ENCODE data around the gene SLC8A1. TPM values are rescaled to one million over a fixed set of nuclear protein-coding genes. Genes with fewer than 3 reads are reported as not detected.

Gene SLC8A1
- total and polyA plus RNA-seq, 7 experiments from 2014 or later = 0.95 to 22.8 (median 1.5) TPM; not detected in 2

- ChIA-PET POLR2A (no interaction called here), CTCF (no interaction called here)
- intact Hi-C loops (cut with micrococcal nuclease) = no loop called here
- Mint-ChIP-seq H3K27ac (no peak overlapping the region), H3K27me3 (no peaks in the 10 kb centered on the region), H3K9me3 (peaks cover 0 to 12% (median 3%) of the 10 kb centered on the region in 11 donors), H3K36me3 (no peaks in the 10 kb centered on the region), H3K4me1 (no peaks in the 10 kb centered on the region), H3K4me3 (no peak overlapping the region)
- no peaks in the 10 kb centered on the region for H3K9me3 ChIP-seq (ENCODE audit: control insufficient read depth in 2 of 3, low read length in 3 of 3)
- H3K27me3 ChIP-seq (ENCODE audit: control insufficient read depth in 2 of 2, insufficient read depth in 2 of 2, low read length in 2 of 2) = no peaks in the 10 kb centered on the region
- no peak overlapping the region for H3K4me3 ChIP-seq (ENCODE audit: low read length)
- no peaks in the 10 kb centered on the region for H3K36me3 ChIP-seq (ENCODE audit: control insufficient read depth in 2 of 3, insufficient read depth in 3 of 3, low read length in 3 of 3)
- no peaks in the 10 kb centered on the region for H3K4me1 ChIP-seq (ENCODE audit: control insufficient read depth in 2 of 2, insufficient read depth in 2 of 2, low read length in 2 of 2)
- no peak for ATAC-seq
- DNase-seq = no peak
- H3K27ac ChIP-seq (ENCODE audit: low read depth, low read length) = no peak overlapping the region
Observed at GRCh38 chr2:40316620-40317019, 135.3 kb downstream of the SLC8A1 start.

- Mint-ChIP-seq H3K27me3 (no peaks in the 10 kb centered on the region), H3K36me3 (no peaks in the 10 kb centered on the region), H3K4me1 (no peaks in the 10 kb centered on the region), H3K9me3 (peaks cover 0 to 12% (median 3%) of the 10 kb centered on the region in 11 donors), H3K4me3 (no peak overlapping the region), H3K27ac (no peak overlapping the region)
- H3K27ac ChIP-seq (ENCODE audit: low read depth, low read length) = no peak overlapping the region
- DNase-seq = no peak
- intact Hi-C loops (cut with micrococcal nuclease) = no loop called here
- no peaks in the 10 kb centered on the region for H3K36me3 ChIP-seq (ENCODE audit: control insufficient read depth in 2 of 3, insufficient read depth in 3 of 3, low read length in 3 of 3)
- no peaks in the 10 kb centered on the region for H3K9me3 ChIP-seq (ENCODE audit: control insufficient read depth in 2 of 3, low read length in 3 of 3)
- no peaks in the 10 kb centered on the region for H3K27me3 ChIP-seq (ENCODE audit: control insufficient read depth in 2 of 2, insufficient read depth in 2 of 2, low read length in 2 of 2)
- POLR2A ChIA-PET = no interaction called here
- ATAC-seq = no peak
- H3K4me1 ChIP-seq (ENCODE audit: control insufficient read depth in 2 of 2, insufficient read depth in 2 of 2, low read length in 2 of 2) = no peaks in the 10 kb centered on the region
- H3K4me3 ChIP-seq (ENCODE audit: low read length) = no peak overlapping the region
- CTCF ChIA-PET = no interaction called here
Observed at GRCh38 chr2:40315683-40316082, 136.2 kb downstream of the SLC8A1 start.

GRCh38 chr2:40311026-40311425 is 140.9 kb downstream of the SLC8A1 start:
- no peaks in the 10 kb centered on the region for H3K27me3 ChIP-seq (ENCODE audit: control insufficient read depth in 2 of 2, insufficient read depth in 2 of 2, low read length in 2 of 2)
- H3K4me1 Mint-ChIP-seq = no peaks in the 10 kb centered on the region
- H3K9me3 ChIP-seq (ENCODE audit: control insufficient read depth in 2 of 3, low read length in 3 of 3) = no peaks in the 10 kb centered on the region
- no peak overlapping the region for H3K27ac Mint-ChIP-seq
- H3K36me3 Mint-ChIP-seq = no peaks in the 10 kb centered on the region
- no peak overlapping the region for H3K4me3 Mint-ChIP-seq
- ChIA-PET POLR2A (no interaction called here), CTCF (no interaction called here)
- ATAC-seq (no peak), DNase-seq (no peak)
- peaks cover 0 to 12% (median 3%) of the 10 kb centered on the region in 11 donors for H3K9me3 Mint-ChIP-seq
- no peaks in the 10 kb centered on the region for H3K27me3 Mint-ChIP-seq
- H3K27ac ChIP-seq (ENCODE audit: low read depth, low read length) = no peak overlapping the region
- no peaks in the 10 kb centered on the region for H3K4me1 ChIP-seq (ENCODE audit: control insufficient read depth in 2 of 2, insufficient read depth in 2 of 2, low read length in 2 of 2)
- no peak overlapping the region for H3K4me3 ChIP-seq (ENCODE audit: low read length)
- intact Hi-C loops (cut with micrococcal nuclease) = no loop called here
- no peaks in the 10 kb centered on the region for H3K36me3 ChIP-seq (ENCODE audit: control insufficient read depth in 2 of 3, insufficient read depth in 3 of 3, low read length in 3 of 3)

- no peak overlapping the region for H3K4me3 ChIP-seq (ENCODE audit: low read length)
- H3K36me3 Mint-ChIP-seq = no peaks in the 10 kb centered on the region
Observed at GRCh38 chr2:40310303-40310702, 141.6 kb downstream of the SLC8A1 start.

DNA sequence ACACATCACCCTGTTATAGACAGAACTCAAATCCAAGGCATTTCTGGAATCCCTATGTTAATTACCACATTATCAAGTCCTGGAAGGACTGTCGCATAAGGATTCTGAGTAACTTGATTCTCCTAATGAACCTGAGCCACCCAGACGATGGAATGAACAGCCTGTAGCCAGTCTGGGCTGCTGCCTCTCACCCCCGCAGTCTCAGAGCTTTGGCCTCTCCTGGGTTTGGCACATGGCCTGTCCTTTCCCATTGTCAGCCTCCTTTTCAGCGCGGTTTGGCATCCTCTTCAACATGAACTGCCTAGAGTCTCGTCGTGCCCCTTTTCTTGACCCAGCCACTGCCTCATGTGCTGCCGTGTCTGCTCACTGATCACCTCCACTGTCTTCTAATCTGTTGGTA is 147.6 kb downstream of the SLC8A1 start:
- DNase-seq (no peak), ATAC-seq (no peak)
- Mint-ChIP-seq H3K9me3 (peaks cover 0 to 1% (median 0%) of the 10 kb centered on the region in 11 donors), H3K4me3 (no peak overlapping the region), H3K36me3 (no peaks in the 10 kb centered on the region), H3K4me1 (peaks cover 0 to 2% (median 0%) of the 10 kb centered on the region in 7 donors), H3K27me3 (peaks cover 0 to 6% (median 0%) of the 10 kb centered on the region in 5 donors), H3K27ac (no peak overlapping the region)
- Histone ChIP-seq H3K9me3 (ENCODE audit: control insufficient read depth in 2 of 3, low read length in 3 of 3) (no peaks in the 10 kb centered on the region), H3K36me3 (ENCODE audit: control insufficient read depth in 2 of 3, insufficient read depth in 3 of 3, low read length in 3 of 3) (no peaks in the 10 kb centered on the region), H3K4me1 (ENCODE audit: control insufficient read depth in 2 of 2, insufficient read depth in 2 of 2, low read length in 2 of 2) (no peaks in the 10 kb centered on the region), H3K4me3 (ENCODE audit: low read length) (no peak overlapping the region), H3K27ac (ENCODE audit: low read depth, low read length) (no peak overlapping the region), H3K27me3 (ENCODE audit: control insufficient read depth in 2 of 2, insufficient read depth in 2 of 2, low read length in 2 of 2) (no peaks in the 10 kb centered on the region)
- POLR2A ChIA-PET = no interaction called here
- intact Hi-C loops (cut with micrococcal nuclease) = no loop called here
- CTCF ChIA-PET = no interaction called here

More at GRCh38 chr2:40310303-40310702, 141.6 kb downstream of the SLC8A1 start:
- POLR2A ChIA-PET = no interaction called here
- Mint-ChIP-seq H3K27ac (no peak overlapping the region), H3K9me3 (peaks cover 0 to 7% (median 1%) of the 10 kb centered on the region in 11 donors), H3K4me1 (no peaks in the 10 kb centered on the region), H3K27me3 (no peaks in the 10 kb centered on the region), H3K4me3 (no peak overlapping the region)
- CTCF ChIA-PET = no interaction called here
- ATAC-seq (no peak), DNase-seq (no peak)
- Histone ChIP-seq H3K27me3 (ENCODE audit: control insufficient read depth in 2 of 2, insufficient read depth in 2 of 2, low read length in 2 of 2) (no peaks in the 10 kb centered on the region), H3K4me1 (ENCODE audit: control insufficient read depth in 2 of 2, insufficient read depth in 2 of 2, low read length in 2 of 2) (no peaks in the 10 kb centered on the region), H3K36me3 (ENCODE audit: control insufficient read depth in 2 of 3, insufficient read depth in 3 of 3, low read length in 3 of 3) (no peaks in the 10 kb centered on the region), H3K9me3 (ENCODE audit: control insufficient read depth in 2 of 3, low read length in 3 of 3) (no peaks in the 10 kb centered on the region), H3K27ac (ENCODE audit: low read depth, low read length) (no peak overlapping the region)
- intact Hi-C loops (cut with micrococcal nuclease) = no loop called here

DNA sequence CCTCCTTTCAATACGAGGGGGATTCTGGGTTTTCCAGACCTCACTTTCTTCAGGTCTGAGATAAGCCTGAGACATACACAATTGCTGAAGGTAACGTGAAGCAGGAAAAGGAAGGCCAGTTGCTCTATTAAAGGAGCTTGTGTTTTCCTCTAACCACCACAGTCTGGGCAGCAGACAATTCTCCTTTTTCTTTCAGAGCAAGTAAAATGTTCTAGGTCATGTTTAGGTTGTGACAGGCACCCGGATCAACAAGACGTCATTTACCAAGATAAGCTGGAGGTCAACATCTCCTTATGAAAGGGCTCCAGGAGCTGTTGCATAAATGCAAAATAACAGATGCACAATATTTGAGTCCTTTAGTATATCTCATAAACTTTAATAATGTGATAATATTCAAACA is 148.1 kb downstream of the SLC8A1 start:
- ChIA-PET POLR2A (no interaction called here), CTCF (no interaction called here)
- ATAC-seq = no peak
- no peak for DNase-seq
- Histone ChIP-seq H3K27ac (ENCODE audit: low read depth, low read length) (no peak overlapping the region), H3K4me3 (ENCODE audit: low read length) (no peak overlapping the region), H3K36me3 (ENCODE audit: control insufficient read depth in 2 of 3, insufficient read depth in 3 of 3, low read length in 3 of 3) (no peaks in the 10 kb centered on the region), H3K4me1 (ENCODE audit: control insufficient read depth in 2 of 2, insufficient read depth in 2 of 2, low read length in 2 of 2) (no peaks in the 10 kb centered on the region), H3K9me3 (ENCODE audit: control insufficient read depth in 2 of 3, low read length in 3 of 3) (no peaks in the 10 kb centered on the region), H3K27me3 (ENCODE audit: control insufficient read depth in 2 of 2, insufficient read depth in 2 of 2, low read length in 2 of 2) (no peaks in the 10 kb centered on the region)
- Mint-ChIP-seq H3K27ac (no peak overlapping the region), H3K4me1 (peaks cover 0 to 2% (median 0%) of the 10 kb centered on the region in 7 donors), H3K27me3 (peaks cover 0 to 6% (median 0%) of the 10 kb centered on the region in 5 donors), H3K9me3 (peaks cover 0 to 1% (median 0%) of the 10 kb centered on the region in 11 donors), H3K4me3 (no peak overlapping the region), H3K36me3 (no peaks in the 10 kb centered on the region)
- intact Hi-C loops (cut with micrococcal nuclease) = no loop called here

GRCh38 chr2:40302751-40303325 is 149.1 kb downstream of the SLC8A1 start:
- ATAC-seq = no peak
- Histone ChIP-seq H3K36me3 (ENCODE audit: control insufficient read depth in 2 of 3, insufficient read depth in 3 of 3, low read length in 3 of 3) (no peaks in the 10 kb centered on the region), H3K27ac (ENCODE audit: low read depth, low read length) (no peak overlapping the region), H3K27me3 (ENCODE audit: control insufficient read depth in 2 of 2, insufficient read depth in 2 of 2, low read length in 2 of 2) (no peaks in the 10 kb centered on the region), H3K4me3 (ENCODE audit: low read length) (no peak overlapping the region), H3K4me1 (ENCODE audit: control insufficient read depth in 2 of 2, insufficient read depth in 2 of 2, low read length in 2 of 2) (no peaks in the 10 kb centered on the region), H3K9me3 (ENCODE audit: control insufficient read depth in 2 of 3, low read length in 3 of 3) (no peaks in the 10 kb centered on the region)
- peaks cover 0 to 6% (median 0%) of the 10 kb centered on the region in 5 donors for H3K27me3 Mint-ChIP-seq
- POLR2A ChIA-PET = no interaction called here
- peaks cover 0 to 1% (median 0%) of the 10 kb centered on the region in 11 donors for H3K9me3 Mint-ChIP-seq
- CTCF ChIA-PET = no interaction called here
- no peak overlapping the region for H3K4me3 Mint-ChIP-seq
- H3K27ac Mint-ChIP-seq = no peak overlapping the region
- no peaks in the 10 kb centered on the region for H3K36me3 Mint-ChIP-seq
- intact Hi-C loops (cut with micrococcal nuclease) = no loop called here
- no peak for DNase-seq
- peaks cover 0 to 2% (median 0%) of the 10 kb centered on the region in 7 donors for H3K4me1 Mint-ChIP-seq

Data from naive thymus-derived CD4-positive, alpha-beta T cell (primary cell).